HG03139 (cell line): Measurements from ENCODE around the gene CCR3.

Experiments
- ATAC-seq: cut with Tn5 transposase; IDR thresholded peaks from one replicate; pipeline ENCODE4 v1.9.1; 2021; ENCODE audit not compliant: unreplicated experiment

Gene CCR3

GRCh38 chr3:46293991-46294833, 52.0 kb downstream of the CCR3 start:
- ATAC-seq = no peak

DNA sequence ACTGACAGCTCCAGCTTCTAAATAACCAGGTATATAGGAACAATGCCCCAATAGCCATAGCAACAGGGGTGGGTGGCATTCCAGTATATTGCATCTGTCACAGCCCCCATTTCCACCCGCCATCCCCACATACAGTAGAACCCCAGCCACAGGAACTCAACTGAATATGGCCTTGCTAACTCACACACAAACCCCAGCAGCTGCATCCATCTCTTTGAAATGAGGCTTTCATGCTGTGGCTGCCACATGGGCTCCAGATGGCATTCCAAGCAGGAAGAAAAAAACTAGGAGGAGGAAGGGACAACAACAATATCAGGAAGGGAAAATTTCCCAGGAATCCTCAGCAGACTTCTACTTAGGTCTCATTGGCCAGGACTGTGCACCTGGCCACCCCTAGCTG, 54.6 kb downstream of the CCR3 start:
- no peak for ATAC-seq

- no peak for ATAC-seq
Measured at GRCh38 chr3:46297658-46298423, 55.6 kb downstream of the CCR3 start.

DNA sequence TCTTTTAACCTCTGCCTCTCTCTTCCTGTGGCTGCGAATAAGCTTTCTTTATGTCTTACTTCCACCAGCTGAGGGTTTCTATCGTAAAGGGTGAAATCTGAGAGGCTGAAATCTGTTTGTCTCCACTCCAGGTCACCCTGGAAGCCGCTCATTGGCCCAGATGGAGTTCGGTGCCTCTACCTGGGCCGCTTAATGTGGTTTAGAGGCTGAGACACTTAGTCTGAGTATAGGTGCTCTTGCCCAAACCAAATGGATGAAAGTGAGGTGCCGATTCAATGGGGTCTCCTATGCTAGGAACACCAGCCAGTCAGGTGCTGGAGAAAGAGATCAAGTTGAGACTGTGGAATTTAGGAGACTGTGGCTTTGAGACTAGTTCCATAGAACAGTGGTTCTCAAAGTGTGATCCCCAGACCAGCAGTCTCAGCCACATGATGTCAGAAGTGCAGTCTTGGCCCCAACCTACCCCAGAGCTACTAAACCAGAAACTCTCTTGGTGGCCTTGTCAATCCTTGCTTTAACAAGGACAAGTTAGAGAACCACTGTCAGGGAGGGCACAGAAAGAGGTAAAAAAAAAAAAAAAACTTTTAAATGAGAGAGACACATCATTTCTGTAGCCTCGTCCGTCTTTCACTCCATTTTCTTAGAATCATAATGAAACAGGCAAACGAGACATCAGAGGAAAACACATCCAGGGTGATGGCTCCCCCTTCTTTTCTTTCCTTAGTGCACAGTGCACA, 56.8 kb downstream of the CCR3 start:
- no peak for ATAC-seq

GRCh38 chr3:46299608-46300460, 57.6 kb downstream of the CCR3 start:
- ATAC-seq = no peak

DNA sequence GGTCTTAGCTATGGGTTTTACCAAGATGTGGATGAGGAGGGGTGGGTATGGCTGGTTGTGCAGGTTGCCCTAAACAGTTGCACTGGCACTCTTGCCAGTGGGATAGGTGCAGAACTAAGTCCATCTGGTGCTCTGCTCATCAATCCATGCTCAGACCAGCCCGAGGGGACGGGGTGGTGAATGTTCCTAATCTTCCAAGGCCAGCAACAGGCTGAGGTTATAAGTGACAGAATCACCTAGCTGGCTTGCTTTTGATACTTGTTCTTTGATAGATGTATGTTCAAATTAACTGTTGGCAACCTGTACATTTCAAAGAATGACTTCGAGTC, 58.2 kb downstream of the CCR3 start:
- no peak for ATAC-seq

DNA sequence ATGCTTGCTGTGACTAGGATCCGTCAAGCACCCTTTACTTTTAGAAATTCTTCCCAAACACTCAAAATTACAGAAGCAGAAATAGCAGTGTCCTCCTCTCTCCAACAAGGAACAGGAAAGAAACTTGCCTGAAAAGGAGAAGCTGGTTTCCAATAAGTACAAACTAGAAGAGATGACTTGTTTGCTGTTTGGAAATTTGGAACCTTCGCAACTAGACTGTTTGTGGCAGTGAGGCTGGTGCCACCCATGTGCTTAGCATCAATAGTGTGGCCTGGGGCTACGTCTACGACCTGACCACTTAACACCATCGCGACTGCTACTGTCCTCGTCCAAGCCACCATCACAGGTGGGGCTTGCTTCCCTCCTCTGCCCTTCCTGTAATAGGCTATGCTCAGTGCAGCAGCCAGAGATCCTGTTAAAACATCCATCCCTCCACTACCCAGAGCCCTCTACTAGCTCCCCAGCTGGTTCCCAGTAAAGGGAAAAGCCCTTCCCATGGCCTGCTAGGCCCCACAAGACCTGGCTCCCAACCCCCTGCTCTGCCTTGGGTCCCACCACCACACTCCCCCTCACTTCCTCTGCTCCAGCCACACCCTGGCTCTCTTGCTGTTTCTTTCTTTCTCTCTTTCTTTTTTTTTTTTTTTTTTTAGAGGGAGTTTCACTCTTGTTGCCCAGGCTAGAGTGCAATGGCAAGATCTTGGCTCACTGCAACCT, 59.0 kb downstream of the CCR3 start:
- ATAC-seq = no peak

DNA sequence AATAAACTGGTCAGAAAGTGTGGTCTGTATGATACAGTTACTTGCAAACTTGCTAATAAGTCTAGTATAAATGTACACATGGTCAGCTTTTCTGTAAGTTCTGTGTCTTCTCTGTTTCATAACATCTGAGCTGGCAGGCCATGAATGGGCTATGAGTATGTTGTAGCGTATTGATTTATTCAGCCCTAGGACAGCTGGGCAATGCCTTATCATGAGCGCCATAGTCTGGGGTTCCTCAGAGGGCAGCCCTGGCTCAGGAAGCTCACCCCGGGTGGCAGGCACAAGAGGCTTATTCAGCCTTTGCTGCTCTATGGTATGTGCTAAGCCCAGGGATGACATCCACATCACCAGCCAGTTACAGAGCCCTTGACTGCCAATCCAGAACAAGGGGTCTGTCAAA, 61.0 kb downstream of the CCR3 start:
- no peak for ATAC-seq

GRCh38 chr3:46304739-46305138, 62.5 kb downstream of the CCR3 start:
- ATAC-seq = no peak

DNA sequence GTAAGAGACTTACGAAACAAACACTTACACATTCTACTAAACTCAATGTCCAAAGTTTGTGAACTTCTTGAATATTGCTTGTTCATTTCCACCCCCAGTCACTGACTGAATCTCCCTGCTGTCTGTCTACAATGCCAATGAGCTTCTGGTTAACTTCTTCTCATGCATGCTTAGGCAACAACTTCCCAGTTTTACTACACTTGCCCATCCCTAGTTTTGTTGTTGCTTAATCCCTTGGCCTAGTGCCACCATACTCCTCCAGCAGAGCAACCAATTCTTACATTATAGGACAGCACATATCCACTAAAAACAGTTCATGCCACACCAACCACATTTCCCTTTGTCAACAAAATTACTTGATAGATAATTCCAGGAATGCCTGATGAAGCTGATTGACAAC, 70.7 kb downstream of the CCR3 start:
- ATAC-seq = no peak

DNA sequence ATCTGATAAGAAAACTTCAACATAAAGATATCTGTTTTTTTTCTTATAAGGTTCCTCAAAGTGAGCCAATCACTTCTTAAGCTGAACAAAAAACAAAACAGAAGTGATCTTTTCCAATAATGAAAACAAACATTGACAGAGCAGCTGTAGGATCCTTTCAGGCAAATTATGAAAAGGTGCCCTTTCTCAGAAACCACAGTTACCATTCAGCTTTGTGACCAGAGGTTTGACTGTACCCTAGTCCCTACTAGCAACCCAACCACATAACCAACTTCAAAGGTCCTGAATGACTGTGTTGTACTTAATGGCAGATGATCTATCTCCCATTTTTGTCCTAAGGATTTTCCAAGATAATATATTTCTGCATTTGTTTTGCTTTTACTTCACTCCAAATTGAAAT, 72.3 kb downstream of the CCR3 start:
- ATAC-seq = no peak

DNA sequence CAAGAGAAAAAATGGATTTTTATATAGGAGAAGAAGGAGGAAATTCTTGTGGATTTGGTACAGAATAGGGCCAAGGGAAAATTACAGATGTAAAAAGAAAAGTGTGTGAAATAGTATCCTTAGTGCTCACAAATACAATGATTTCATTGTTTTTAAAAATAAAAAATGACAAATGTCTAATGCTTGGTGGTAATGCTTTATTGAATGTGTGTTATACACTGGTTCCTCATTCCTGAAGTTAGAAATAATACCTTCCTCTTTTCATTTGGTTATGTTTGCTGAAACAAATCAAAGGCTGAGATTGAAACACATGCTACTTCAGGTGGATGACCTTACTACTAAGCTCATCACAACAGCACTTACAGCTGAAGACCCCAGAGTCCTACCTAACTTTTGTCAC, 73.9 kb downstream of the CCR3 start:
- no peak for ATAC-seq
